Measurements from ENCODE around the gene FYCO1. TPM values are rescaled to one million over a fixed set of nuclear protein-coding genes. Genes with fewer than 3 reads are reported as not detected.
A peak's percentile ranks its signal among the peaks of the same experiment; 100 is the strongest.

FYCO1 gene
- total RNA-seq, 2 donors from 2014 or later = 23.5 to 32.8 TPM

- ATAC-seq (no peak), DNase-seq (no peak)
- intact Hi-C loops (cut with DNase I, micrococcal nuclease) = loop anchor here (2.0 to 10.0 kb wide), 3 partner anchors 140 to 437 kb away; partner anchors contain the start of gene CCR5 (in 1 of the 2)
These were observed 58.2 kb downstream of the FYCO1 start for GRCh38 chr3:45937206-45938042.

- no peak for DNase-seq
- intact Hi-C loops (cut with DNase I, micrococcal nuclease) = loop anchor here (5.0 to 10.0 kb wide), 2 partner anchors 141 to 439 kb away; partner anchors contain the start of gene CCR5 (in 1 of the 2)
- no peak for ATAC-seq
These were observed 59.4 kb downstream of the FYCO1 start for GRCh38 chr3:45936261-45936660.

- ATAC-seq (no peak), DNase-seq (no peak)
- intact Hi-C loops (cut with DNase I, micrococcal nuclease) = loop anchor here in 1 of 2 donors (10.0 kb wide), 1 partner anchor 441 kb away; the partner anchor contains the start of gene CCR5
These were observed 62.0 kb downstream of the FYCO1 start for GRCh38 chr3:45933591-45933990.

GRCh38 chr3:45932112-45932511 lies 63.5 kb downstream of the FYCO1 start:
- DNase-seq = no peak
- intact Hi-C loops (cut with DNase I, micrococcal nuclease) = loop anchor here in 1 of 2 donors (10.0 kb wide), 1 partner anchor 443 kb away; the partner anchor contains the start of gene CCR5
- no peak for ATAC-seq

- intact Hi-C loops (cut with DNase I, micrococcal nuclease) = loop anchor here in 1 of 2 donors (10.0 kb wide), 1 partner anchor 443 kb away; the partner anchor contains the start of gene CCR5
- DNase-seq = no peak
- no peak for ATAC-seq
These were observed 64.1 kb downstream of the FYCO1 start for GRCh38 chr3:45931496-45931895.

GRCh38 chr3:45929042-45929679 lies 66.5 kb downstream of the FYCO1 start:
- DNase-seq = peak in 1 of 2 donors; percentile 46
- intact Hi-C loops (cut with DNase I, micrococcal nuclease) = no loop called here
- peak; percentile 76 for ATAC-seq

- no peak for DNase-seq
- no peak for ATAC-seq
- intact Hi-C loops (cut with DNase I, micrococcal nuclease) = no loop called here
These were observed 67.7 kb downstream of the FYCO1 start for GRCh38 chr3:45927881-45928280.

GRCh38 chr3:45923755-45924154 lies 71.9 kb downstream of the FYCO1 start:
- ATAC-seq (no peak), DNase-seq (no peak)
- intact Hi-C loops (cut with DNase I, micrococcal nuclease) = no loop called here

- intact Hi-C loops (cut with DNase I, micrococcal nuclease) = no loop called here
- DNase-seq = no peak
- ATAC-seq = no peak
These were observed 72.6 kb downstream of the FYCO1 start for GRCh38 chr3:45922950-45923590.

- no peak for ATAC-seq
These were observed 73.6 kb downstream of the FYCO1 start for GRCh38 chr3:45922039-45922326.

GRCh38 chr3:45921158-45922038 lies 74.2 kb downstream of the FYCO1 start:
- intact Hi-C loops (cut with DNase I, micrococcal nuclease) = no loop called here
- DNase-seq (no peak), ATAC-seq (no peak)

More at GRCh38 chr3:45922039-45922326, 73.6 kb downstream of the FYCO1 start:
- no peak for DNase-seq
- intact Hi-C loops (cut with DNase I, micrococcal nuclease) = no loop called here

GRCh38 chr3:45917146-45917898 lies 78.3 kb downstream of the FYCO1 start:
- DNase-seq (no peak), ATAC-seq (no peak)

GRCh38 chr3:45915518-45916231 lies 79.9 kb downstream of the FYCO1 start:
- peak; percentile 42 for ATAC-seq
- peak in 1 of 2 donors; percentile 46 for DNase-seq
- intact Hi-C loops (cut with DNase I, micrococcal nuclease) = no loop called here

More at GRCh38 chr3:45917146-45917898, 78.3 kb downstream of the FYCO1 start:
- intact Hi-C loops (cut with DNase I, micrococcal nuclease) = no loop called here

GRCh38 chr3:45915059-45915439 lies 80.6 kb downstream of the FYCO1 start:
- no peak for ATAC-seq
- intact Hi-C loops (cut with DNase I, micrococcal nuclease) = no loop called here
- no peak for DNase-seq

- intact Hi-C loops (cut with DNase I, micrococcal nuclease) = no loop called here
- no peak for ATAC-seq
These were observed 81.1 kb downstream of the FYCO1 start for GRCh38 chr3:45914362-45915058.

GRCh38 chr3:45912435-45912834 lies 83.2 kb downstream of the FYCO1 start:
- DNase-seq = no peak
- no peak for ATAC-seq
- intact Hi-C loops (cut with DNase I, micrococcal nuclease) = no loop called here

More at GRCh38 chr3:45914362-45915058, 81.1 kb downstream of the FYCO1 start:
- no peak for DNase-seq

Data from left colon (tissue), 2 donors.